ENCODE measurements around the gene JAM3. TPM values are rescaled to one million over a fixed set of nuclear protein-coding genes. Genes with fewer than 3 reads are reported as not detected.

JAM3 gene
- total RNA-seq, 2 experiments from 2014 or later: 13.5 to 15.3 TPM

- Mint-ChIP-seq H3K9me3 (no peaks in the 10 kb centered on the region), H3K27me3 (no peaks in the 10 kb centered on the region), H3K36me3 (ENCODE audit: low read depth) (no peaks in the 10 kb centered on the region), H3K4me1 (ENCODE audit: low read depth) (peaks cover 64% of the 10 kb centered on the region), H3K4me3 (peak overlapping the region; percentile 94), H3K27ac (peak overlapping the region; percentile 81)
- DNase-seq: peak in 1 of 14 experiments; percentile 12
- POLR2A ChIA-PET: interaction anchor here (1.0 to 1.4 kb wide), 5 partner anchors 16 to 190 kb away, joined by 3 to 5 read pairs (median 4); partner anchors contain the start of genes IGSF9B, NCAPD3 and VPS26B
- no peak for TF ChIP-seq CTCF (IDR thresholded peaks at IDR 0.05)
- Histone ChIP-seq H3K27ac (ENCODE audit: low read depth in 1 of 2, low read length in 2 of 2) (no peak overlapping the region), H3K36me3 (ENCODE audit: insufficient read depth, low read length) (no peaks in the 10 kb centered on the region), H3K4me3 (ENCODE audit: low read length) (no peak overlapping the region), H3K4me1 (ENCODE audit: insufficient read depth, low read length) (peaks cover 51% of the 10 kb centered on the region), H3K27me3 (ENCODE audit: control insufficient read depth in 1 of 2, insufficient read depth in 2 of 2, low read length in 2 of 2) (no peaks in the 10 kb centered on the region), H3K9me3 (ENCODE audit: control insufficient read depth in 1 of 2, insufficient read depth in 1 of 2, low read length in 2 of 2) (peaks cover 0 to 5% of the 10 kb centered on the region in 2 experiments)
- ATAC-seq (ENCODE audit: poor library complexity): no peak
- intact Hi-C loops (cut with DNase I, micrococcal nuclease): loop anchor here (5.0 kb wide), 3 partner anchors 67 to 107 kb away; no protein-coding TSS in a partner anchor
- CTCF ChIA-PET: interaction anchor here (1.0 to 1.7 kb wide), 3 partner anchors 16 to 107 kb away, joined by 3 to 8 read pairs (median 6); no protein-coding TSS in a partner anchor
These were observed 34.1 kb upstream of the JAM3 start for GRCh38 chr11:134034496-134035381.

GRCh38 chr11:134036492-134037045 lies 32.3 kb upstream of the JAM3 start:
- no peaks in the 10 kb centered on the region for H3K36me3 ChIP-seq (ENCODE audit: insufficient read depth, low read length)
- ChIA-PET CTCF (interaction anchor here (1.2 kb wide), 1 partner anchor 14 kb away, joined by 3 read pairs; no protein-coding TSS in a partner anchor), POLR2A (interaction anchor here (0.6 to 3.0 kb wide), 7 partner anchors 8 to 189 kb away, joined by 4 to 23 read pairs (median 5); partner anchors contain the start of genes JAM3 and VPS26B)
- peak in 5 of 14 experiments; percentile 11 to 45 (median 28) for DNase-seq
- H3K4me3 ChIP-seq (ENCODE audit: low read length): peak overlapping the region; percentile 70
- H3K4me3 Mint-ChIP-seq: peak overlapping the region; percentile 94
- H3K27ac Mint-ChIP-seq: peak overlapping the region; percentile 86
- peaks cover 57% of the 10 kb centered on the region for H3K4me1 Mint-ChIP-seq (ENCODE audit: low read depth)
- no peaks in the 10 kb centered on the region for H3K36me3 Mint-ChIP-seq (ENCODE audit: low read depth)
- intact Hi-C loops (cut with DNase I, micrococcal nuclease): loop anchor here (1.0 to 5.0 kb wide), 3 partner anchors 89 to 109 kb away; no protein-coding TSS in a partner anchor
- no peaks in the 10 kb centered on the region for H3K27me3 Mint-ChIP-seq
- peaks cover 0 to 5% of the 10 kb centered on the region in 2 experiments for H3K9me3 ChIP-seq (ENCODE audit: control insufficient read depth in 1 of 2, insufficient read depth in 1 of 2, low read length in 2 of 2)
- peak overlapping the region; percentile 60 to 80 for H3K27ac ChIP-seq (ENCODE audit: low read depth in 1 of 2, low read length in 2 of 2)
- no peaks in the 10 kb centered on the region for H3K9me3 Mint-ChIP-seq
- ATAC-seq (ENCODE audit: poor library complexity): peak; percentile 23
- TF ChIP-seq CTCF (IDR thresholded peaks at IDR 0.05): no peak
- peaks cover 51% of the 10 kb centered on the region for H3K4me1 ChIP-seq (ENCODE audit: insufficient read depth, low read length)
- no peaks in the 10 kb centered on the region for H3K27me3 ChIP-seq (ENCODE audit: control insufficient read depth in 1 of 2, insufficient read depth in 2 of 2, low read length in 2 of 2)
